ENCODE results near the gene UBE2QL1.
"Not testable (repeated sequence)": the region's sequence is repeated elsewhere in the genome, so short reads cannot be mapped to it uniquely, and the experiment has no call there.

The UBE2QL1 gene

GRCh38 chr5:6510132-6510531 is 61.5 kb downstream of the UBE2QL1 start:
- intact Hi-C loops (cut with DNase I) = no loop called here
- no peak for DNase-seq

- DNase-seq = no peak
- intact Hi-C loops (cut with DNase I) = no loop called here
Observed at GRCh38 chr5:6510973-6511372, 62.3 kb downstream of the UBE2QL1 start.

- DNase-seq; intact Hi-C loops (cut with DNase I): not testable (repeated sequence)
Observed at GRCh38 chr5:6515812-6516211, 67.2 kb downstream of the UBE2QL1 start.

- no peak for DNase-seq
- intact Hi-C loops (cut with DNase I) = no loop called here
Observed at GRCh38 chr5:6516823-6517222, 68.2 kb downstream of the UBE2QL1 start.

- DNase-seq = no peak
- intact Hi-C loops (cut with DNase I) = no loop called here
Observed at GRCh38 chr5:6517510-6517909, 68.9 kb downstream of the UBE2QL1 start.

- intact Hi-C loops (cut with DNase I) = no loop called here
- DNase-seq = no peak
Observed at GRCh38 chr5:6518298-6519057, 69.8 kb downstream of the UBE2QL1 start.

- DNase-seq = no peak
- intact Hi-C loops (cut with DNase I) = no loop called here
Observed at GRCh38 chr5:6520201-6520600, 71.5 kb downstream of the UBE2QL1 start.

GRCh38 chr5:6522331-6522730 is 73.7 kb downstream of the UBE2QL1 start:
- intact Hi-C loops (cut with DNase I) = no loop called here
- no peak for DNase-seq

- intact Hi-C loops (cut with DNase I) = no loop called here
- DNase-seq = no peak
Observed at GRCh38 chr5:6522923-6523322, 74.3 kb downstream of the UBE2QL1 start.

GRCh38 chr5:6525422-6525821 is 76.8 kb downstream of the UBE2QL1 start:
- intact Hi-C loops (cut with DNase I) = no loop called here
- no peak for DNase-seq

GRCh38 chr5:6525910-6526309 is 77.3 kb downstream of the UBE2QL1 start:
- intact Hi-C loops (cut with DNase I) = no loop called here
- no peak for DNase-seq

GRCh38 chr5:6527749-6528455 is 79.2 kb downstream of the UBE2QL1 start:
- DNase-seq = no peak
- intact Hi-C loops (cut with DNase I) = no loop called here

- peak in 1 of 42 donors; percentile 3 for DNase-seq
- intact Hi-C loops (cut with DNase I) = no loop called here
Observed at GRCh38 chr5:6535594-6535993, 86.9 kb downstream of the UBE2QL1 start.

GRCh38 chr5:6539060-6539459 is 90.4 kb downstream of the UBE2QL1 start:
- no peak for DNase-seq
- intact Hi-C loops (cut with DNase I) = no loop called here

GRCh38 chr5:6540111-6540827 is 91.6 kb downstream of the UBE2QL1 start:
- peak in 2 of 42 donors; percentile 23 to 29 for DNase-seq
- intact Hi-C loops (cut with DNase I) = no loop called here

- intact Hi-C loops (cut with DNase I) = no loop called here
- peak in 2 of 42 donors; percentile 18 to 22 for DNase-seq
Observed at GRCh38 chr5:6541256-6542013, 92.8 kb downstream of the UBE2QL1 start.

- intact Hi-C loops (cut with DNase I) = no loop called here
- peak in 3 of 42 donors; percentile 22 to 34 (median 32) for DNase-seq
Observed at GRCh38 chr5:6542421-6543345, 94.0 kb downstream of the UBE2QL1 start.

GRCh38 chr5:6543346-6543730 is 94.7 kb downstream of the UBE2QL1 start:
- intact Hi-C loops (cut with DNase I) = no loop called here
- peak in 2 of 42 donors; percentile 10 to 23 for DNase-seq
